GM18858 (cell line): Measurements from ENCODE around the gene HOXA6.

Experiments
- ATAC-seq: cut with Tn5 transposase; IDR thresholded peaks from one replicate; pipeline ENCODE4 v1.9.1; 2021; ENCODE audit not compliant: unreplicated experiment

The HOXA6 gene

DNA sequence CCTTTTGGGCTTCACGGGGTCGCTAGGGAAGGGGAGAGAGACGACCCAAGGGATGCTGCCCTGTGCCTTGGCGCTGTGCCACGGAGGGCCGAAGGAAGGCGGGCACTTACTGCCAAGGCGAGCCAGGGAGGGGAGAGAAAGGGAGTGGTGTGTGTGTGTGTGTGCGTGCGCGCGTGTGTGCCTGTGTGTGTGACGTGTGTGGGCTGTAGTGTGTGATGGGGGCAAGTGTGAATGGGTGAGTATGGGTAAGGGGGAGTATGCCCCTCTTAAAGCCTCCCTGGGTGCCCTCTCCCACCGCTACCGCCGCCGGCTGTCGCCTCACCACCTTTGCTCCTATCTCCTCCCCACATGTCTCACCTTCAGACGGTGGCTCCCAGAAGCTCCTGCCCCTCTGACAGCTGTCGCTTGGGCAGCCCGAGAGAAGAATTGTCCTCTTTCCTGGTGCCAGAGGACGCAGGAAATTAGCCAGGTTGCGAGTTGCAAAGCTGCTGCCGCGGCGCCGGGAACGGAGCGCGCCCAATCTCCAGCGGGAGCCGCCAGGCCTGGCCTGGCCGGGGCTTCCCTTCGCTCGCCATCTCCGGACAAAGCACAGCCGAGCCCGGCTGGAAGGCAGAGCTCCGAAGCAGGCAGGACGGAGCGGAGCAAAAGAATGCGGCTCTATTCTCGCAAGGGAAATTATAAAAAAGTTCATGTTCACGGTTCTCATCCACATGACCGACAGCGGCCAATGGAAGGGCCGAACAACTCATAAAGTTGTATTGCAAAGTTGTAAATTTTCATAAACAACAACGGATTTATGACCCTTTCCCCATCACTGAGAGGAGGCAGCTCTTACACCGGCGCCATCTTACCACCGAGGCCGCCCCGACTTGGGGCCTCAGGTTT, 4.6 kb upstream of the HOXA6 start, which contains the start of gene HOXA3:
TSS of gene HOXA3 (minus strand) at position 653 of the 885 bp plus-strand sequence. CDS start 41,943 bp downstream, outside the sequence.
- no peak for ATAC-seq

DNA sequence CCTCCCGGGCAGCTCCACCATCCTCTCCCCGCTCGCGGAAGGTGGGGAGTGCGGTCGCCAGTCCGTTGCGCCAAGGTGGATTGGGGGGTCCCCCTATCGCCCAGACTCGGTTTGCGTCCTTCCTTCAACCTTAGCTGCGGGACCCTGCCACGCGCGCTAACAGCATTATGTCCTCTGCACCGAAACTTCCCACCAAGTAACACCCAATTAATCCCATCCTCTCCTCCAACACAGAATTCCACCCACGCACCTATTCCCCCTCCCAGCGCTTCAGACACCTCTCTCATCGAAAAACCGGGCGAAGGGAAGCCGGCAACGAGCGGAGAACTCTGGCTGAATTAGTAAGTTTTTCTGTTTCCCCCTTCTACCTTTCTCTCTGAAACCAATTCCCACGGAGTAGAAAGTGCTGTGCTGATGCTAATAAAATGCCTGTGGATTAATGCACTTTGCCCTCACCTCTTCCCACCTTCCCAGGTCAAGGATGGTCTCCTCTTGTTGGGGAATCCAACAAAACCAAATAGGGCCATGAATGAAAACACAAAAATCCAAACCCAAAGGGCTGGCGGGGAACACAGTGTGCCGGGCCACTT, 3.9 kb upstream of the HOXA6 start:
- ATAC-seq = no peak

DNA sequence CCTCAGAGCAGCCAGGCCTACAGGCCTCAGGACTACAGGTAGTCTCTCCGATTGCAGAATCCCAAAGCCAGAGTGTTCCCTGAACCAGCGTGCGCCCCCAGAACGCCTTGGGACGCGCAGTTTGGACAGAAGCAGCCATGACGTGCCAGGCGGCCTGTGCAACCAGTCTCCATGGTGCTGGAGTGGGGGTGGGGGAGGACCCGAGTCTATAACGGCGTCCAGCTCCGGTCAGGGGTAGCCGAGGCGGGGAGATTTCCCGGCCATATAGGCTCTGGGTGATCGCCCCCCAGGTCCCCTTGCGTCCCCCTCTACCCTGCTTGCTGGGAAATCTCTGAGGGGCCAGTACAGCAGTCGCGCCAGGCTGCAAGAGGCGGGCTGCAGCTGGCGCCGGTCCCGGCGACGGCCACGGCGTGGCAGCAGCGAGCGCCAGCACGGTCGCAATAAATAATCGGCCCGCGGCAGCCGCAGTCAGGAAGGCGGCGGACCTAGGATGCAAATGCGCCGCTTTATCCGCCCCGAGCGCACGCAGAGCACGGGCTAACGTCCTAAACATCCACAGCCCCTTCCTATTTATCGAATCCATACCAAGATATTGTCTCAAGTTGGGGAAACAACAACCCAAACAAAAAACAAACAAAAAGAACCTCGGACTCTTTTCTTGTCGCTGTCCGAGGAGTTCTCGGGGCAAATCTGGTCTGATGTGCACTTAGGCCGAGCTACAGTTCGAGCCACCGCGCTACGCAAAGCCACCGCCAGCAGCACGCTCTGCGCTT, 3.2 kb upstream of the HOXA6 start:
- no peak for ATAC-seq

DNA sequence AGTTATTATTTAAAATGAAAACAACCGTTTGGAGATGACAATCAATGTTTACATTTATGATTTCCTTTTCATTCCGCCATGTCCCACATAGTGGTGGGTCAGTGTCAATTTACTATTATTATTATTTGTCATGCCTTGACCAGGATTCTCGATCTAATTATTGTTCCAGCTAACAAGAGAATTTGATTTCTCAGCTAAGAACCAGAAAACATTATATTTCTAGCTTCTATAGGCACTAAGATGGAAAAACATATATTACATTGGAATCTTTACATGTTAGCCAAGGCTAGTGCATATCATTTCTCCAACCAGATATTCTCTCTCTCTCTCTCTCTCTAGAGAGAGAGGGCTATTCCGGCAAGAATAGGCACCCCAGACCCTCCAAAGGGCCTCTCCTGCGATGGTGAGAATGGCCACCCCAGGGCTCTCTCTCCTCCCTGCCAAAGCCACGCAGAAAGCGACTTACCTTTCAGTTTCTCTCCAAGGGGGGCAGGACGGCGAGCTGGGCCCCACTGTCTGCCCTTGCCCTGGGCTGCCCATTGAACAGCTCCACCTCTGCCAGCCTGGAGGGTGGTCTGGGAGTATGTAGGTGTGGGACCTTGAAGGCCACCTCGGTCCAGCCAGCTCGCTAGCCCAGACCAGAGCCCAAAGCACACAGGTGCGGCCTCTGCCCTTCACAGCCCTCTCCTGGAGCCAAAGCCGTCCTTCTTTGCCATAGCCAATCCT, 2.4 kb upstream of the HOXA6 start:
- ATAC-seq = no peak

DNA sequence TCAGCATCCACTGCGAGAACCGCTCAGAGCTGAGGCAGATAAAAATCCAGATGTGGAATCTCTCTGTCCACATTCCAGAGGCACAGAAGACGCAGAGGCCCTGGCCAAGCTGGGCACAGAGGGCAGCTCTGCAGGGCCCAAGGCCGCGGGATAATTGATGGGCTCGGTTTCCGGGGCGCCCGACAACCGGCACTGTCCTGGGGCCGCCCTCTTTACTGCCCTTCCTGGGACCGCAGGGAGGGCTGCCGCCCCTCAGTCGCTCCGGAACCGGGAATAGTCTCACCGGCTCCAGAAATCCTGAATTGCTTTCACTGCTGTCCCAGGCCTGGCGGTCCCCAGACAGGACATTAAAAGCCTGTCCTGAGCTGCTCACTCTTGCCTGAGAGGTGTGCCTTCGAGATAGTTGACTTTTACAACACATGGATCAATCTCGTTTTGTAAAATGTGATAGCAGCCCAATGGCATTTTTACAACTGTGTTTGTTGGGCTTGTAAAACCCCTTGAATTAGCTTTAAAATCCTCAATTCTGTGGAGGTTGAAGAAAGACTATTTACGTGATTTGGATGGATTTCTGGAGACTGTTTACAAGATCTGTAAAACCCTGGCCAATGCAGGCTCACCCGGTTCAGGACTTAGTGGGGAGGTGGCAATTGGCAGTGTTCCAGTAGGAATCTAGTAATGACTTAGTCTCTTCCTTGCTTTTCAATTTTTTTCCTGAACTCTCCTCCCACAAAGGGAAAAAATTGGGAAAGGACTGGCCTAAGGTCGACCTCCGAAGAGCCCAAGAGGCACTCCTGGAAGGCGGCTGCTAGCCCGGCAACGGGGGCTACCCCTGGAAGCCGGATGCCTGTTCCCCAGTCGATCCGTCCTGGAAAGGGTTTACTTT, 1.4 kb upstream of the HOXA6 start:
- no peak for ATAC-seq

DNA sequence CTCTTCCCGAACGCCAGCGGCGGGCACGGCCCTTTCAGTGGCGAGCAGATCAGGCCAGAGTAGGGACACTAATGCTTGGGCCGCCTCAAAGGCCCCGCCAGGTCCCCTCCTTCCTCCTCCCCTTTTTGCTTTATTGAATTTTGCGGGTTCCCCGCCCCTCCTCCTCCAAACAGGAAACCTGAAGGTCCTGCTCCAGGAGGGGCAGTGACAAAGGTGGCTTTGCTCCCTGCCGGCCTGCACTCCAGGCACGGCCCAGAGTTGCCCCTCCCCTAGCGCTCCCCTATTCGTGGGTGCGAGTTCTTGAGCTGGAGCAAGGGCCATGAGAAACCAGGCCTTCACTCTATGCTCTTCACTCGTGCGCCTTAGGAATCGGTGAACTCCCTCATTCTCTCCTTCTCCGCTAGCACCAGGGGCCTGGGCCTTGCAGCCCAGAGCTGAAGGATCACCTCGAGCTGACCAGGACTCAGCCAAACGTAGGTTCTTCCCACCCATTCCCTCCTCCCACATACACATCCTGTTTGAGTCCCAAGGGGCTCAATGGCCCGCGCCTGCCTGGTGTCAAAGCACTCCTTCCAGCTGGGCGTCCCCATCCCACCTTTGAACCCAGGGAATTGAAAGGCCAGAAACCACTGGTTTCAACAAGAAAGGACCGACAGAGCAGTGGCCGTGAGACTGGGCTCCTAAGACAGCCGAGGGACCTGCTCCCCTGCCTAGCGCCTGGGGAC, 619 bp upstream of the HOXA6 start:
- ATAC-seq = no peak

DNA sequence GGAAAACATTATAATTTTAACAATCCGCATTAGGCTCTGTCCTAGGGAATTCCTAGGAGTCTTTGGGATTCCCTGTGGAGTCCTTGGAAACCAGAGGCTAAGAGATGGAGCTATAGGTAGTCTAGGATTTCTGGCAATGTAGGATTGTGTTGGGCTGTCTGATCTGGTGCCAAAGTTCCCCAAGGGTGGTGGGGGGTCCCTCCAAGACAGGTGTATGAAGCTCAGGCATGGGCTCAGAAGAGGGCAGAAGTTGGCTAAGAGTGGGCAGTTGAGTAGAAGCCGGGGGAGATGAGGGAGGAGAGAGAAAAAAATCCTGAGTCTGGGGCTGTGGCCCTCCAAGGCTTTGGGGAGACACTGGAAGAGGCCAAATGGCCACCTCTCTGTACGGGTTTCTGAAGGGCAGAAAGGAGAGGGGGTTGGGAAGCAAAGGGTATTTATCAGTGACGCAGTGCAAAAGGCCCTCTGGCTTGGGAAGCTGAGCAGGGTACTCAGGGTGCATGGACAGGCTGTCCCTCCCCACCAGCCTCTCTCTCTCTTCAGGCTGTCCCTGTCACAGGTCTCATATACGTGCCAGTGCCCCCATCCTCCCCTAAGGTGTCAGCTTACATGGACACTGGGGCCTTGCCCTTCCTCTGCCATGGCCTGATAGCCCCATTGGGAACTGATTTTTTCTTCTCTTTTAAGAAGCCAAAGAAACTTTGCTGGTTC, 929 bp downstream of the HOXA6 start:
- no peak for ATAC-seq

DNA sequence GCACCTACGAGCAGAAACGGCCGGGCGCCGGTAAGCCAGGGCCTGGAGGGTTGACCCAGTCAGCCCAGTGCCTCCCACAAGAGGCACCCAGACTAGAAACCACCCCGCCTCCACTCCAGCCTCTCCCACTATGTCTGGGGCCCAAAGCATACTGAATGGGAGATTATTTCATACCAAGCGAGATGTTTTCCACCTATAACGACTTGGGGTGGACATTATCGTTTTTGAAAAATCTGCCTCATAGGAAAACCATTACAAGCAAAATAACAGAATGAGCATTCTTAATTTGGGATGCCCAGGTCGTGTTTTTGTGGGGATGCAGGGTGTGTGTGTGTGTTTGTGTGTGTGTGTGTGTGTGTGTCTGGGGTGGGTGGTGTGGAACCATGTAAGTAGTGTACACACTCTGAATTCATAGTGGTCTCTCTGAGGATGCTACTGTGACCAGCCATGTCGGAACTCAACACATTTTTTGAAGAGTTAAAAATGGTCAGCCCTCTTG, 1.6 kb downstream of the HOXA6 start:
- ATAC-seq = no peak

DNA sequence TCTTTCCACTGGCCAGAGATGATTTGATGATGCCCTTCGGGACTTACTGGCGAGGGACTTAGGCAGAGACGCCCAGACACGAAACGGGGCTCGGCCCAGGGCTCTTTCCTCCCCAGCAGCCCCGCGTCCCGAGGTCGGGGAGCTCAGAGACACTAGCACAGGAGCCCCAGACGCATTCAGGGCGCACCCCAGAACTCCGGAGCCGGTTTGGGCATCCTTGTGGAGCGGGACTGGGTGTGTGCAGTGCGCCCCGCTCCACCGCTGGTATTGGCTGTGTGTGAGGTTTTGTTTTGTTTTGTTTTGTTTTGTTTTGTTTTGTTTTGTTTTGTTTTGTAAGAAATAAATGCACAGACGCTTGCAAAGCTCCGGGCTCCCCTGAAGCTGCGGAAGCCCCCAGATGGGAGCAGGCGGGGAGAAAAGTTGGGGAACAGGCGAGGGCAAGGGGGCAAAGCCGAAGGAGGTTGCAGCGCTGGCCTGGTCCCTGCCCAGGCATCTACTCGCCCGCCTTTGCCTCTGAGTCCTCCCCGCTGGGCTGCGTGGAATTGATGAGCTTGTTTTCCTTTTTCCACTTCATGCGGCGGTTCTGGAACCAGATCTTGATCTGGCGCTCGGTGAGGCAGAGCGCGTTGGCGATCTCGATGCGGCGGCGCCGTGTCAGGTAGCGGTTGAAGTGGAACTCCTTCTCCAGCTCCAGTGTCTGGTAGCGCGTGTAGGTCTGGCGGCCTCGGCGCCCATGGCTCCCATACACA, 2.2 kb downstream of the HOXA6 start:
- ATAC-seq = no peak

DNA sequence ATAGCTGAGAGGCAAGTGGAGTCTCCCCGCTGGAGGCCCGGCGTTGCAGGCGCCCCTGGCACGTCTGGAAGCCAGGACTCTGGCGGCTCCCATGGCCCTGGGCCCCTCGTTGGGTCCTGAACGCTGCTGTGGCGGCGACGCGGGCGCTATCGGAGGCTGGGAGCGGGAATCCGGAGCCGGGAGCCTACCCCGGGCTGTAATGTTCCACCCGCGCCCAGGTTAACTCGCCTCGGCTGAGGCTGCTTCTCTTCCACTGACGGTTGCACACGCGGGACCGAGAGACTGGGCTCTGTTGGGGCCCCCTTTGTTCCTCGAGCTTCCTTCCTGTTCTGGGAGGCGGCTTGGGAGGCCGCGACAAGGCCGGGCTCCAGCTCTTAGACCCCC, 2.8 kb downstream of the HOXA6 start:
- no peak for ATAC-seq

DNA sequence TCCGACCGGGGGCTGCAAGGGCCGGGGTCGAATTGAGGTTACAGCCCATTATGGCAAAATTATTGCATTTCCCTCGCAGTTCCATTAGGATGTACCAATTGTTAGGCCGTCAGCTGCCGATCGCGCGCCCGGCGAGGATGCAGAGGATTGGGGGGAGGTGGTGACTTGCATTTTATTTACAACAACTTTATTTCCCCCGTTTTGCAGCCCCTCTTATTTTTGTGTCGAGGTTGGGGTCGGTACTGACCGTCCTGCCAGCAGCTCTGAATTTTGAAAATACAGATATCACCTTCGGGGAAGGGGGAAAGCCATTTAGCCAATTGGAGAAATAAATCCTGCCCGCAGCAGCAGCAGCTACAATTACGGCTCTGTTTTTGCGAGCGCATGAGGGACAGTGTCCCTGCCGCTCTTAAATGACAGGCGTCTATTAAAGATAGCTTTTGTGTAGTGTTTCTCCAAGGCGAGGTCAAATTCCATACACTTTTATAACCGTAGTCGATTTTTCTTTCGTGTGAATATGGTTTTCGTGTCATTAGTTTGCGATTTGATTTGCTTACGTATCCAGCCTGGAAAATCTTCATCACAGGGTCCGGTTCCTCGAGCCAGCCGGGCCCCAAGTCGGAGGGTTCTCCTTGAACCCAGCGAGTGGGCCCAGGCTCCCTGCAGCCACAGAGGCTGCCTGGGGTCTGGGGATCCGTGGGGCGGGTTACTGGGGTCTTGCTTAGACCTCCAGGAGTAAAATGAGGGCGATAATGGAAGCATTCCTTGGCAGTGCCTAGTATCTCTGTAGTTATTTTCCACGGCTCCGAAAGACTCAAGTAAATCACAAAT, 3.4 kb downstream of the HOXA6 start:
- no peak for ATAC-seq

DNA sequence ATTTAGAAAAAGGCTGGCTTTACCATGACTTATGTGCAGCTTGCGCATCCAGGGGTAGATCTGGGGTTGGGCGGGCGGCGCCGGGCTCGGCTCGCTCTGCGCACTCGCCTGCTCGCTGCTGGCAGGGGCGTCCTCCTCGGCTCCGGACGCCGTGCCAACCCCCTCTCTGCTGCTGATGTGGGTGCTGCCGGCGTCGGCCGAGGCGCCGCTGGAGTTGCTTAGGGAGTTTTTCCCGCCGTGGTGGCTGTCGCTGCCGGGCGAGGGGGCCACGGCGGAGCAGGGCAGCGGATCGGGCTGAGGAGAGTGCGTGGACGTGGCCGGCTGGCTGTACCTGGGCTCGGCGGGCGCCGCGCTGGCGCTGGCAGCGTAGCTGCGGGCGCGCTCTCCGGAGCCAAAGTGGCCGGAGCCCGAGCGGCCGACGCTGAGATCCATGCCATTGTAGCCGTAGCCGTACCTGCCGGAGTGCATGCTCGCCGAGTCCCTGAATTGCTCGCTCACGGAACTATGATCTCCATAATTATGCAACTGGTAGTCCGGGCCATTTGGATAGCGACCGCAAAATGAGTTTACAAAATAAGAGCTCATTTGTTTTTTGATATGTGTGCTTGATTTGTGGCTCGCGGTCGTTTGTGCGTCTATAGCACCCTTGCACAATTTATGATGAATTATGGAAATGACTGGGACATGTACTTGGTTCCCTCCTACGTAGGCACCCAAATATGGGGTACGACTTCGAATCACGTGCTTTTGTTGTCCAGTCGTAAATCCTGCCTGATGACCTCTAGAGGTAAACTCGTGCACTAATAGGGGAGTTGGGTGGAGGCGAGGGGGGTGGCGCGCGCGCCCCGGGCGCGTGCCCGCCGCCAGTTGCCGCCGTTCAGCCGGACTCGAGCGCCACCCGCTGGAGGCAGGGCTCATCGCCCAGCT, 4.3 kb downstream of the HOXA6 start, which contains the start of gene HOXA5:
TSS of gene HOXA5 (minus strand) at position 659 of the 927 bp plus-strand sequence. CDS start at position 585, 74 bp downstream.
- ATAC-seq = no peak

DNA sequence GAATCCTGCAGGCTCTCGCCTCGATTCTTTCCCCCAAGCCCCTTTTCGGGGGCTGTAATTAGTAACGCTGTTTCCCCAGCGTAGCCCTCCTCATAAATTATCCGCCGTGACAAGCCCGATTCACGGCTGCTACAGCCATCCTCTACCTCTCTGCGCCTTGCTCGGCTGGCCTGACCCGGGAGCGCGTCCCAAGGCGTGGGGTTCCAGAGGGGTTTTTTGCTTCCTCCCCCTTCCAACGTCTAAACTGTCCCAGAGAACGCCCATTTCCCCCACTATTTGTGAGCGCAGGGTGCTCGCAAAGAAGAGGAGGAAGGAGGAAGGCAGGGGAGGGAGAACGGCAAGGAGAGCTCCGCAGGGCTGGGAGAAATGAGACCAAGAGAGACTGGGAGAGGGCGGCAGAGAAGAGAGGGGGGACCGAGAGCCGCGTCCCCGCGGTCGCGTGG, 5.0 kb downstream of the HOXA6 start:
- no peak for ATAC-seq

DNA sequence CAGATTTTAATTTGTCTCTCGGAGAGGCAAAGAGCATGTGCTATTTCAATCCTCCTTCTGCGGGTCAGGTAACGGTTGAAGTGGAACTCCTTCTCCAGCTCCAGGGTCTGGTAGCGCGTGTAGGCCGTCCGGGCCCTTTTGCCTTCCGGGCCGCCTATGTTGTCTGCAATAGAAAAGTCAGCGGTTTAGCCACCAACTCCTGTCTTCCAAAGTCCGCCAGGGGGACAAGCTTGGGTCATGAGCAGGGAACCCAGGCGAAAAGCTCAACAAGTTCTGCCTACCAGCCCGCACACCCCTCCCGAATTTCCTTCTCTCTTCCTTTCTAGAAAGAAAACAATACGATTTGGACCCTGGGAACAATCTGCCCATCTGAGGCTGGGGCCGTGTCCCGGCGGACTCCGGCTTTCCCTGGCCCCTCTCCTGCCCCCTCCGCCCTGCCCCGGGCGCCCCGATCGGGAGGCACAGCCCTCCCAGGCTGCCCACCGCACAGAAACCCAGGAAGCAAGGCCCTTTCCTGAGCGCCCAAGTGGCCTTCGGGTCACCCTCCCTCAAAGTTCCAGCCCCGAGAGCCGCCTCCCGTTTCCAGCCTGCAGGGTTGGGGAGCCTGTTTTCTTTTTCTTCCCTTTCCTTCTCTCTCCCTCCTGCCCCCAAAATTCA, 5.5 kb downstream of the HOXA6 start:
- no peak for ATAC-seq
